IMR-90 (cell line): ENCODE data around the gene SMPDL3A. TPM values are rescaled to one million over a fixed set of nuclear protein-coding genes. Genes with fewer than 3 reads are reported as not detected.

ENCODE experiments used
- ATAC-seq: fragments of 200-7000 bp; cut with Tn5 transposase; 2 replicates; pipeline ENCODE4 v1.9.1; 2020; ENCODE audit warnings: low read depth, mild to moderate bottlenecking, moderate library complexity
- BruUV-seq: library from RNA; stranded (reverse); fragments of 400-500 nt; replicated peaks from 2 replicates; lab custom pipeline; 2021; lab: Mats Ljungman, UMichigan
- CTCF ChIA-PET: fragments of 300-600 bp; formaldehyde crosslinking; extraction: SDS; loops from one replicate; lab custom pipeline; 2021; ENCODE audit warnings: antibody characterized with exemption; lab: Yijun Ruan, JAX
- POLR2A ChIA-PET: fragments of 300-600 bp; sonication (Branson Sonifier 250); formaldehyde crosslinking; loops from one replicate; lab custom pipeline; 2022; ENCODE audit warnings: antibody characterized with exemption; ENCODE audit not compliant: unreplicated experiment; lab: Charles Lee
- DNase-seq: peaks from one replicate; pipeline ENCODE4 v3.0.0; 2013
- H2AFZ ChIP-seq: replicated peaks from 2 replicates; pipeline ENCODE3; 2013; ENCODE audit warnings: low read length, mild to moderate bottlenecking; ENCODE audit not compliant: poor library complexity
- H2AK5ac ChIP-seq: 2 replicates; pipeline ENCODE4 v1.6.1; 2013; ENCODE audit warnings: low read depth, low read length, inconsistent platforms
- H2AK9ac ChIP-seq: replicated peaks from 2 replicates; pipeline ENCODE3; 2013; ENCODE audit warnings: mild to moderate bottlenecking, low read depth, low read length, moderate library complexity; ENCODE audit not compliant: poor library complexity
- H2BK120ac ChIP-seq: 2 replicates; pipeline ENCODE4 v1.6.1; 2013; ENCODE audit warnings: low read depth, low read length, inconsistent platforms
- H2BK15ac ChIP-seq: 3 replicates; pipeline ENCODE4 v1.6.1; 2013; ENCODE audit warnings: low read depth, low read length, inconsistent platforms
- H2BK20ac ChIP-seq: 2 replicates; pipeline ENCODE4 v1.6.1; 2013; ENCODE audit warnings: low read depth, mild to moderate bottlenecking, inconsistent platforms, low read length, moderate library complexity
- H2BK5ac ChIP-seq: 2 replicates; pipeline ENCODE4 v1.6.1; 2013; ENCODE audit warnings: mild to moderate bottlenecking, low read depth, low read length, inconsistent platforms; ENCODE audit not compliant: poor library complexity, severe bottlenecking
- H3K14ac ChIP-seq: replicated peaks from 2 replicates; pipeline ENCODE4 v1.6.1; 2013; ENCODE audit warnings: low read depth, low read length, inconsistent platforms
- H3K18ac ChIP-seq: 2 replicates; pipeline ENCODE4 v1.6.1; 2013; ENCODE audit warnings: low read depth, low read length, control low read depth
- H3K23ac ChIP-seq: 2 replicates; pipeline ENCODE4 v1.6.1; 2013; ENCODE audit warnings: low read depth, low read length, inconsistent platforms
- H3K27ac ChIP-seq: 2 replicates; pipeline ENCODE4 v1.5.1; 2013; ENCODE audit warnings: mild to moderate bottlenecking, control low read depth, low read length; ENCODE audit not compliant: insufficient read depth
- H3K27me3 ChIP-seq: 2 replicates; pipeline ENCODE4 v1.6.1; 2013; ENCODE audit warnings: low read length; ENCODE audit not compliant: control insufficient read depth, insufficient read depth
- H3K36me3 ChIP-seq: 2 replicates; pipeline ENCODE4 v1.6.1; 2013; ENCODE audit warnings: low read length, mixed read lengths; ENCODE audit not compliant: control insufficient read depth, insufficient read depth
- H3K4ac ChIP-seq: 2 replicates; pipeline ENCODE4 v1.6.1; 2013; ENCODE audit warnings: low read depth, low read length, inconsistent platforms
- H3K4me1 ChIP-seq: 2 replicates; pipeline ENCODE4 v1.6.1; 2013; ENCODE audit warnings: low read length, mixed read lengths; ENCODE audit not compliant: control insufficient read depth, insufficient read depth
- H3K4me2 ChIP-seq: 2 replicates; pipeline ENCODE4 v1.6.1; 2013; ENCODE audit warnings: low read depth, mild to moderate bottlenecking, control low read depth, low read length, moderate library complexity
- H3K4me3 ChIP-seq: 2 replicates; pipeline ENCODE4 v1.5.1; 2013; ENCODE audit warnings: low read depth, mild to moderate bottlenecking, control low read depth, low read length, moderate library complexity; ENCODE audit not compliant: insufficient read depth
- H3K56ac ChIP-seq: 2 replicates; pipeline ENCODE4 v1.6.1; 2013; ENCODE audit warnings: low read length, inconsistent platforms; ENCODE audit not compliant: insufficient read depth; ENCODE audit errors: extremely low read depth
- H3K79me1 ChIP-seq, 2 experiments: 2 replicates each; pipeline ENCODE4 v1.6.1; 2013; ENCODE audit warnings: low read length in 2 of 2, inconsistent platforms in 1 of 2, low read depth in 1 of 2
- H3K9ac ChIP-seq: 2 replicates; pipeline ENCODE4 v1.6.1; 2013; ENCODE audit warnings: low read depth, low read length, control low read depth
- H3K9me1 ChIP-seq: 2 replicates; pipeline ENCODE4 v1.6.1; 2013; ENCODE audit warnings: low read length, inconsistent platforms; ENCODE audit not compliant: insufficient read depth
- H3K9me3 ChIP-seq: 2 replicates; pipeline ENCODE4 v1.6.1; 2013; ENCODE audit warnings: low read length; ENCODE audit not compliant: control insufficient read depth, insufficient read depth
- H4K20me1 ChIP-seq: 2 replicates; pipeline ENCODE4 v1.6.1; 2013; ENCODE audit warnings: low read length, inconsistent platforms; ENCODE audit not compliant: insufficient read depth
- H4K5ac ChIP-seq: 2 replicates; pipeline ENCODE4 v1.6.1; 2013; ENCODE audit warnings: mild to moderate bottlenecking, low read depth, low read length, control low read depth
- H4K8ac ChIP-seq, 2 experiments: 2 replicates each; pipeline ENCODE4 v1.6.1; 2013; ENCODE audit warnings: low read depth in 2 of 2, low read length in 2 of 2, control low read depth in 1 of 2, inconsistent platforms in 1 of 2
- H4K91ac ChIP-seq: 2 replicates; pipeline ENCODE4 v1.6.1; 2013; ENCODE audit warnings: low read depth, low read length, inconsistent platforms; ENCODE audit not compliant: insufficient read depth
- BHLHE40 ChIP-seq: fragments of 150-350 bp; IDR thresholded peaks from 2 replicates; pipeline ENCODE4 v1.6.1; 2016; ENCODE audit warnings: mild to moderate bottlenecking, low read depth, low read length
- CHD1 ChIP-seq: IDR thresholded peaks from 2 replicates; pipeline ENCODE4 v1.6.1; 2012; ENCODE audit warnings: low read depth, low read length, improper control_type of control experiment
- MAFK ChIP-seq: IDR thresholded peaks from 2 replicates; pipeline ENCODE4 v1.6.1; 2012; ENCODE audit warnings: low read depth, low read length, improper control_type of control experiment
- MAZ ChIP-seq: IDR thresholded peaks from 2 replicates; pipeline ENCODE4 v1.6.1; 2012; ENCODE audit warnings: low read depth, mild to moderate bottlenecking, low read length, improper control_type of control experiment, moderate library complexity, borderline replicate concordance
- MXI1 ChIP-seq: IDR thresholded peaks from 2 replicates; pipeline ENCODE4 v1.6.1; 2012; ENCODE audit warnings: low read depth, mild to moderate bottlenecking, low read length, moderate library complexity, borderline replicate concordance
- NFE2L2 ChIP-seq: fragments of 150-350 bp; IDR thresholded peaks from 2 replicates; pipeline ENCODE4 v1.6.1; 2016; ENCODE audit warnings: low read depth, mild to moderate bottlenecking, low read length
- POLR2A ChIP-seq: IDR thresholded peaks from 2 replicates; pipeline ENCODE4 v1.6.1; 2012; ENCODE audit warnings: mild to moderate bottlenecking, low read depth, low read length
- SMC3 ChIP-seq: fragments of 150-350 bp; IDR thresholded peaks from 2 replicates; pipeline ENCODE4 v1.6.1; 2016; ENCODE audit warnings: low read depth, mild to moderate bottlenecking, antibody characterized with exemption, low read length, moderate library complexity
- USF2 ChIP-seq: fragments of 150-350 bp; IDR thresholded peaks from 2 replicates; pipeline ENCODE4 v1.6.1; 2017; ENCODE audit warnings: mild to moderate bottlenecking, antibody characterized with exemption, low read length, low read depth
- WGBS, 2 experiments: methylation state at CpG; one replicate each; pipeline versions ENCODE4 v1.1.5 to v1.1.7; 2013; ENCODE audit warnings: missing lambda C conversion rate in 2 of 2; ENCODE audit not compliant: insufficient read length in 1 of 2; ENCODE audit errors: extremely low coverage in 2 of 2; 5-methylcytosine and 5-hydroxymethylcytosine counted together
- dilution Hi-C: fragments of 300-500 bp; cut with HindIII; formaldehyde crosslinking; loops from one replicate; pipeline ENCODE4 v1.14.3; 2018; ENCODE audit warnings: low sequenced_read_pairs; ENCODE audit not compliant: unreplicated experiment
- in situ Hi-C: fragments of 300-500 bp; cut with MboI; formaldehyde crosslinking; loops from 3 replicates; pipeline ENCODE4 v1.14.3; 2019; ENCODE audit warnings: low sequenced_read_pairs, inconsistent platforms, mixed read lengths
- intact Hi-C: fragments of 100-400 bp; cut with micrococcal nuclease; formaldehyde crosslinking; loops from 2 replicates; pipeline ENCODE4 v1.10.0; 2022
- polyA plus RNA-seq, 3 experiments: library from polyadenylated mRNA; depleted of rRNA; stranded (reverse); fragments of >200 nt; gene quantifications; 2 replicates each; pipeline ENCODE4 v1.2.3, GENCODE V29; 2012; ENCODE audit warnings: low replicate concordance in 1 of 3
- total RNA-seq: library from RNA; depleted of rRNA; stranded (reverse); fragments of >200 nt; gene quantifications from 2 replicates; pipeline ENCODE4 v1.2.3, GENCODE V29; 2012

The SMPDL3A gene
- total and polyA plus RNA-seq, 2 of the 4 experiments (the other 2 are of a cell fraction), result 9.9 to 14.2 TPM

- Histone ChIP-seq H2BK20ac (no peak overlapping the region), H4K8ac (0 out of 4 replicates have a peak overlapping the region, but pooled peaks of 1 of the 2 experiments have one; percentile 14), H3K79me1 (no peaks in the 10 kb centered on the region), H3K4me1 (peaks cover 2% of the 10 kb centered on the region; the same call in 1 of the 2 replicates), H3K4me2 (peak overlapping the region; percentile 62), H3K27me3 (no peaks in the 10 kb centered on the region; the same call in 1 of the 2 replicates), H2AK5ac (no peak overlapping the region), H3K9me1 (no peaks in the 10 kb centered on the region), H3K9me3 (no peaks in the 10 kb centered on the region), H2BK5ac (no peak overlapping the region), H3K23ac (no peak overlapping the region), H3K9ac (no peak overlapping the region), H3K36me3 (no peaks in the 10 kb centered on the region), H3K27ac (no peak overlapping the region), H2BK120ac (no peak overlapping the region), H4K5ac (peak overlapping the region; percentile 42; the same call in 1 of the 2 replicates), H4K20me1 (no peaks in the 10 kb centered on the region), H2AFZ (peak overlapping the region; percentile 27), H2AK9ac (no peak overlapping the region), H3K14ac (no peak overlapping the region; the same call in 1 of the 2 replicates), H3K18ac (no peak overlapping the region; the same call in 1 of the 2 replicates), H3K4ac (no peak overlapping the region), H2BK15ac (no peak overlapping the region), H4K91ac (no peak overlapping the region), H3K4me3 (peak overlapping the region; percentile 11; the same call in 1 of the 2 replicates), H3K56ac (no peak overlapping the region)
- TF ChIP-seq MXI1 (no peak), MAFK (no peak), BHLHE40 (no peak), CHD1 (no peak), NFE2L2 (no peak), POLR2A (no peak), USF2 (no peak), SMC3 (no peak), MAZ (no peak)
- no peak for ATAC-seq
- DNase-seq, result no peak
- WGBS, 2 experiments, result 100% methylated on average over 2 of the region's 10 CpGs; no CpG with 5 or more reads in 1 of the 2 experiments
- in situ Hi-C loops (no loop called here), intact Hi-C loops (loop anchor here (5.0 kb wide), 1 partner anchor 34 kb away; the partner anchor contains the start of gene SMPDL3A), dilution Hi-C loops (no loop called here)
- ChIA-PET CTCF (interaction anchor here (1.9 kb wide), 1 partner anchor 86 kb away, joined by 5 read pairs; no protein-coding TSS in a partner anchor), POLR2A (no interaction called here)
- BruUV-seq, result no TSS peak
These were observed 35.9 kb upstream of the SMPDL3A start for GRCh38 chr6:122753000-122753687.
